Activated CD8-positive, alpha-beta memory T cell treated with anti-CD3 and anti-CD28 coated beads, Interleukin-2, amount 50 U/mL, for 48 hours (primary cell): ENCODE measurements around the gene RNF215.
"Not testable (repeated sequence)": the region's sequence is repeated elsewhere in the genome, so short reads cannot be mapped to it uniquely, and the experiment has no call there.

ENCODE experiments used
- DNase-seq: peaks from one replicate; pipeline ENCODE4 v3.0.0-alpha.2; 2020

Gene RNF215

GRCh38 chr22:30357650-30358215 lies 29.5 kb downstream of the RNF215 start:
- no peak for DNase-seq

GRCh38 chr22:30357236-30357570 lies 30.0 kb downstream of the RNF215 start:
- no peak for DNase-seq

DNA sequence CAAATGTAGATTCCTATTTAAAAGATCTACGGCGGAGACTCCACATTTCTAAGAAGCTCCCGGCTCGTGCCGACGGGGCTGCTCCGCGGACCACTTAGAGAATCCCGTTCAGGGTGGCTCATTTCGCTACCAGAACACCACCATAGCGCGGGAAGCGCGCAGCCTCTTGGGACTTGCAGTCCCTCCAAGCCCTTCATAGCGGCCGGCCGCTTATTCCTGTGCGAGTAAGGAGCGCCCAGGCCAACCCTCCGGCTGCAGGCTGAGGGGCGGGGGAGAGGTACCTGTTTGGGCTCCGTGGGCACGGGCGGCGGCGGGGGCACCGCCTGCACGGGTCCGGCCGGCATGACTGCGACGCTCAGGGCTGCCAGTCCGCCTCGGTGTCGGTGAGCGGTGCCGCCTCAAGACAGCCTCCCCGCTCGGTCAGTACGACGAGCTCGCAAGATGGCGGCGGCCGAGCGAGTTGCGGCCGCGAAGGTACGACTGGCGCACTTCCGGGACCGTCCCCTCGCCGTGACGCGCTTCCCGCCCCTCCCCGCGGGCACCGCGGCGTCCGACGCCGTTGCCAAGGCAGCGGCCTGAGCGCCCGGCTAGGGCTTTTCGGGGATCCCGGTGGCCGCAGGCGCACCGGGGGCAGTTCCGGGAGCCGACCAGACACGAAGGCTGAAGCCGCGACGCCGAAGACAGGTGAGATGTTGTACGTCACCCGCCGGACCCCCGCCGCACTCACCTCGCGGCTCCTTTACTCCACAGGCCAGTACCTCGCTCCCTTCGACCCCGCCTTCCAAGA lies 30.6 kb downstream of the RNF215 start, which contains the start of the genes CCDC157 and SF3A1:
Gene CCDC157 (plus strand): TSS at position 559 of the 787 bp plus-strand sequence. CDS start 8,994 bp downstream, outside the sequence.
Gene SF3A1 (minus strand): TSS at position 446 of the 787 bp plus-strand sequence. CDS start 102 bp downstream, at position 344.
- DNase-seq = peak; percentile 94

GRCh38 chr22:30354644-30355043 lies 32.6 kb downstream of the RNF215 start:
- DNase-seq = no peak

GRCh38 chr22:30351226-30351625 lies 36.0 kb downstream of the RNF215 start:
- no peak for DNase-seq

- no peak for DNase-seq
Observed at GRCh38 chr22:30348809-30349208, 38.4 kb downstream of the RNF215 start.

DNA sequence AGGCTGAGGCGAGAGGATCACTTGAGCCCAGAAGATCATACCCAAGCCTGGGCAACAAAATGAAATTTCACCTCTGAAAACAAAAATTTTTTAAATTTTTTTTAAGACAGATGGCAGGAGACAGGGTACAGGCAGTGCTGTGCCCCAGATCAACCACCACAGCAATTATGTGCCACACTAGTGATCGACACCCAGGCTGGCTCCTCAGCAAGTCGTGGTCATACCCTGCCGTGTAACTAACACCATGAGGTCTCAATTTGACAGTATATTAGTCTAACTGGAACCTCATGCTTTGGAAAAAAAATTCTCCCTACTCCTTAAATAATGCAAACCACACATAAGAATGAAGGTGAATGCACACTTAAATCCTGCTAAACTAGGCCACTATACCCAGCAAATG lies 38.8 kb downstream of the RNF215 start:
- DNase-seq = no peak

GRCh38 chr22:30347255-30347892 lies 39.8 kb downstream of the RNF215 start:
- DNase-seq = no peak

DNA sequence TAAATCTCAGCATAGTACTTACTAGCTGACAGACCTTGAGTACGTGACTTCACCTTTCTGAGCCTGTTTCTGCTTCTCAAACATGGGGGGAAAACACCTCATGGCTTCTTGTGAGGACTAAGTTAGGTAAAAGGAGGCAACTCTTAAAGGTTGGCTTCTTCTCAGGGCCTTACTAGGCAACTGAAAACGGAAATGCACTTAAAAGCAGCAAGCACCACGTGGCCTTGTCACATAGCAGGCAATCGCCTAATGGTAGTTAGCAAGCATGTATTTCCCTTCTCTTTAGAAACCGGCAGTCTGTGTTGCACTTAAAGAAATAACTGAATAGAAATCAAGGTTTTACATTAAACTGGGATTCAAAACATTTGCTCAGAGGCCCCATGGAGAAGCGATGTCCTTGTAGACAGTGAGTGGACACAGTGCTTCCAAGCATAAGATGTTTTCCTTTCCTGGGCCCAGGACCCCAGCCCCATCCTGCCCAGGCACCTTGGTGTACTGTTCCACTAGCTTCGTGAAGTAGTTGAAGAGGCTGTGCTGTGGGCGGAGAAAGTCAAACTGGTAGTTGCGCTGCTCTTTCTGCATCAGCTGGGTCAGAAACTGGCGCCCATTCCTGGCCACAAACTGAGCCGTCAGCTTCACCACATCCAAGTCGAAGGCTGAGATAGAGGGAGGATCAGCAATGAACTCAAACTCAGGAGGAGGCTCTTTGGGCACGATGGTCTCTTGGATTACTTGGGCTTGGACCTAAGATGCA lies 42.6 kb downstream of the RNF215 start:
- DNase-seq = no peak

- no peak for DNase-seq
Observed at GRCh38 chr22:30340911-30341685, 46.1 kb downstream of the RNF215 start.

GRCh38 chr22:30338802-30339201 lies 48.4 kb downstream of the RNF215 start:
- DNase-seq = no peak

GRCh38 chr22:30338341-30338740 lies 48.9 kb downstream of the RNF215 start:
- DNase-seq = not testable (repeated sequence)

- DNase-seq = no peak
Observed at GRCh38 chr22:30337461-30337778, 49.8 kb downstream of the RNF215 start.

GRCh38 chr22:30336752-30337460 lies 50.3 kb downstream of the RNF215 start:
- no peak for DNase-seq

DNA sequence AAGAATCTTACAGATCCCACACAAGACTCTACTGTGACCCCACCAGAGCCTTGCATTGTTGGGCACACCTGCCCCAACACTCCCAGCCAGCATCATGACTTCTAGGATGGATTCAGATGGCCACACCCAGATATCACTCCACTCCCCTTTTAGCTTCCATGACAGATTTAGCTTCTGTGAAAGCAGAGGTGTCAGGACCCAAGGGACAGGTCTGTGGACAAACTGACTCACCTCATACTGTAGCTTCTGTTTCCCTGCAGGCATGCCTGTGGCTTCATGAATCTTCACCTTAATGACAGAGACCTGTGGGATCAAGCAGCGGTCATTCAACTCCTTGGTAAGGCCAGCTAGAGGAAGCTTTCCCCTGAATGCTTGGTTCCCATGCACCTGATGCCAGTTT lies 52.0 kb downstream of the RNF215 start:
- DNase-seq = no peak

GRCh38 chr22:30334646-30335045 lies 52.6 kb downstream of the RNF215 start:
- DNase-seq = no peak

- DNase-seq = no peak
Observed at GRCh38 chr22:30333707-30334087, 53.5 kb downstream of the RNF215 start.

DNA sequence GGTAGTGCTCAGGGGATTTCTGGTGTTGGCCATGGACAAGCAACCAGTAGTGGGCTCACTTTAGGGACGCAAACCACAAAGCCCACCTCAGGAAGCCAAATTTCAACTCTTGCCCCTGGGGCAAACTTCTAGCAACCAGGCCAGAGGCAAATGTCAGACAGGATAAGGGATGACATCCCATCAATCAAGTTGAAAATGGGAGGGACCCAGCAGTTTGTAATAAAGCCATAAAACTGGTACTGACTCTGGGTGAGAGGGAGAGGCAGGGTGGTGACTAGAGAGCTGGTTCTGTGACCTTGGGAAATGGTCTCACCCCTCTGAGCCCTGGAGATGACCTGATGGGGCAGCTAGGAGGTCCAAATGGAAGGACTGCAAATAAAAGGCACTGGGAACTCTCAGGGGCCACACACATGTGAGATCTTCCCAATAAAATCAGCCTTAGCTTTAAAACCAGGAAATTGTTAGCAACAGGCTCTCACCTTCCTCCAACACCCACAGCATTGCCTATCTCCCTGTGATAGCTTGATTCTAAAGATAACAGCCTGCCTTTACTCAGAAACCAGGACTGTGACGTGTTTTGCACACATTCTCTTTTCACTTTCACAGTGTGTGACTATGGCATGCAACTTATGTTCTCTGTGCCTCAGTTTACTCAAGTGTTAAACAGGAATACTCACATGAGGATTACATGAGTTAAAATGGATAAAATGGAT lies 54.1 kb downstream of the RNF215 start:
- DNase-seq = no peak

- DNase-seq = no peak
Observed at GRCh38 chr22:30332551-30332950, 54.7 kb downstream of the RNF215 start.
